ENCODE data around the gene RHBDD1. TPM values are rescaled to one million over a fixed set of nuclear protein-coding genes. Genes with fewer than 3 reads are reported as not detected.

Gene RHBDD1
- total and polyA plus RNA-seq, 2 donors (not counting 3 experiments of a cell fraction or from before 2014, with no cell fraction given): 6.8 to 19.4 TPM

DNA sequence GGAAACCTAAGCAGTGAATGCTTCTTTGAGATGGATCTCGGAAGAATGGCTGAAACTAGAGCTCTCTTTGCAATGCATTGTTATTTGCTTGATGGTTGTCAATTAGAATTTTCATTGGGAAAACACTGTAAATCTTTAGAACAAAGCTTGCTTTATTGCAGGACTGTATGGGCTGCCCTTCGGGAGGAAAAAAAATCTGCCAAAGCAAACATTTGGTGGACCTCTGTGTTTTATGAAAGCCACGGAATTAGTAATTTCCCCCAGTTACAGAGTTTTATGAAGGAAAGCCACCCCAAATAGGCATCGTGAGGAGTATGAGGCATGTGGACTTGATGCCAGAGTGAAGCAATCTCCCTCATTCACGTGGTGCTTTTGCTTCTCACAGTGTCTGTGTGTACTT, 33.5 kb downstream of the RHBDD1 start:
- Histone ChIP-seq H3K9me3 (replicated peaks; ENCODE audit: control insufficient read depth, insufficient read depth, low read length) (no peaks in the 10 kb centered on the region), H3K36me3 (ENCODE audit: control insufficient read depth in 2 of 2, extremely low read depth in 1 of 2, insufficient read depth in 2 of 2, low read length in 2 of 2) (no peaks in the 10 kb centered on the region), H2AFZ (ENCODE audit: low read depth, low read length) (no peak overlapping the region), H3K4me2 (ENCODE audit: insufficient read depth, low read length) (no peak overlapping the region), H3K9ac (replicated peaks; ENCODE audit: extremely low read depth, insufficient read depth, low read length) (no peak overlapping the region), H3K27ac (ENCODE audit: insufficient read depth, low read depth, low read length) (no peak overlapping the region), H3K79me2 (ENCODE audit: control insufficient read depth, insufficient read depth, low read length) (no peaks in the 10 kb centered on the region), H3K4me3 (replicated peaks in 1 of 3; ENCODE audit: insufficient read depth in 1 of 3, low read depth in 1 of 3, low read length in 3 of 3) (no peak overlapping the region), H4K20me1 (replicated peaks; ENCODE audit: control insufficient read depth, extremely low read depth, insufficient read depth, low read length) (no peaks in the 10 kb centered on the region), H3K9me1 (replicated peaks; ENCODE audit: control insufficient read depth, extremely low read depth, insufficient read depth, low read length) (no peaks in the 10 kb centered on the region), H3K4me1 (ENCODE audit: control insufficient read depth, extremely low read depth, insufficient read depth, low read length) (no peaks in the 10 kb centered on the region), H3K27me3 (ENCODE audit: control insufficient read depth in 2 of 2, insufficient read depth in 2 of 2, low read length in 2 of 2) (no peaks in the 10 kb centered on the region)
- dilution Hi-C loops (cut with MboI; ENCODE audit: extremely low pct_ligation_motif_present, low sequenced_read_pairs): no loop called here
- TF ChIP-seq, protein P1, sequence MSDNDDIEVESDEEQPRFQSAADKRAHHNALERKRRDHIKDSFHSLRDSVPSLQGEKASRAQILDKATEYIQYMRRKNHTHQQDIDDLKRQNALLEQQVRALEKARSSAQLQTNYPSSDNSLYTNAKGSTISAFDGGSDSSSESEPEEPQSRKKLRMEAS (IDR thresholded peaks at IDR 0.05; ENCODE audit: insufficient read depth, insufficient read length): no peak
- TF ChIP-seq POLR2AphosphoS5 (IDR thresholded peaks at IDR 0.05; ENCODE audit: insufficient read depth, low read depth, low read length) (no peak), FOS (IDR thresholded peaks at IDR 0.05; ENCODE audit: borderline replicate concordance, insufficient read depth, low read length) (no peak), EZH2 (IDR thresholded peaks at IDR 0.05; ENCODE audit: borderline replicate concordance, low read depth, low read length, severe bottlenecking) (no peak), JUN (IDR thresholded peaks at IDR 0.05; ENCODE audit: borderline replicate concordance, insufficient read depth, insufficient read length, low read depth) (no peak), MYC (IDR thresholded peaks at IDR 0.05; ENCODE audit: low read depth, low read length) (no peak), POLR2A (IDR thresholded peaks at IDR 0.05; ENCODE audit: low read depth, low read length) (no peak), GATA2 (IDR thresholded peaks at IDR 0.05; ENCODE audit: insufficient read depth, insufficient read length, low read depth, low read length) (no peak)
- TF ChIP-seq, protein P2, sequence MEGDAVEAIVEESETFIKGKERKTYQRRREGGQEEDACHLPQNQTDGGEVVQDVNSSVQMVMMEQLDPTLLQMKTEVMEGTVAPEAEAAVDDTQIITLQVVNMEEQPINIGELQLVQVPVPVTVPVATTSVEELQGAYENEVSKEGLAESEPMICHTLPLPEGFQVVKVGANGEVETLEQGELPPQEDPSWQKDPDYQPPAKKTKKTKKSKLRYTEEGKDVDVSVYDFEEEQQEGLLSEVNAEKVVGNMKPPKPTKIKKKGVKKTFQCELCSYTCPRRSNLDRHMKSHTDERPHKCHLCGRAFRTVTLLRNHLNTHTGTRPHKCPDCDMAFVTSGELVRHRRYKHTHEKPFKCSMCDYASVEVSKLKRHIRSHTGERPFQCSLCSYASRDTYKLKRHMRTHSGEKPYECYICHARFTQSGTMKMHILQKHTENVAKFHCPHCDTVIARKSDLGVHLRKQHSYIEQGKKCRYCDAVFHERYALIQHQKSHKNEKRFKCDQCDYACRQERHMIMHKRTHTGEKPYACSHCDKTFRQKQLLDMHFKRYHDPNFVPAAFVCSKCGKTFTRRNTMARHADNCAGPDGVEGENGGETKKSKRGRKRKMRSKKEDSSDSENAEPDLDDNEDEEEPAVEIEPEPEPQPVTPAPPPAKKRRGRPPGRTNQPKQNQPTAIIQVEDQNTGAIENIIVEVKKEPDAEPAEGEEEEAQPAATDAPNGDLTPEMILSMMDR (IDR thresholded peaks at IDR 0.05; ENCODE audit: extremely low read depth in 1 of 2, insufficient read depth in 1 of 2, low read depth in 1 of 2, low read length in 2 of 2): no peak
- DNase-seq (ENCODE audit: low read depth, low spot score): no peak
- ChIA-PET CTCF (no interaction called here), POLR2A (no interaction called here)
- no peak for FAIRE-seq
- BruUV-seq (replicated peaks): no TSS peak
- intact Hi-C loops (cut with micrococcal nuclease): no loop called here
